Hematopoietic multipotent progenitor cell treated with erythropoietin and hydrocortisone succinate and interleukin-3 and kit ligand, for 17 days (in vitro differentiated cells): Measurements from ENCODE around the gene ASCL5.

Experiments
- DNase-seq: peaks from one replicate; pipeline ENCODE4 v3.0.0-alpha.2; 2015; ENCODE audit warnings: low spot score

The ASCL5 gene

DNA sequence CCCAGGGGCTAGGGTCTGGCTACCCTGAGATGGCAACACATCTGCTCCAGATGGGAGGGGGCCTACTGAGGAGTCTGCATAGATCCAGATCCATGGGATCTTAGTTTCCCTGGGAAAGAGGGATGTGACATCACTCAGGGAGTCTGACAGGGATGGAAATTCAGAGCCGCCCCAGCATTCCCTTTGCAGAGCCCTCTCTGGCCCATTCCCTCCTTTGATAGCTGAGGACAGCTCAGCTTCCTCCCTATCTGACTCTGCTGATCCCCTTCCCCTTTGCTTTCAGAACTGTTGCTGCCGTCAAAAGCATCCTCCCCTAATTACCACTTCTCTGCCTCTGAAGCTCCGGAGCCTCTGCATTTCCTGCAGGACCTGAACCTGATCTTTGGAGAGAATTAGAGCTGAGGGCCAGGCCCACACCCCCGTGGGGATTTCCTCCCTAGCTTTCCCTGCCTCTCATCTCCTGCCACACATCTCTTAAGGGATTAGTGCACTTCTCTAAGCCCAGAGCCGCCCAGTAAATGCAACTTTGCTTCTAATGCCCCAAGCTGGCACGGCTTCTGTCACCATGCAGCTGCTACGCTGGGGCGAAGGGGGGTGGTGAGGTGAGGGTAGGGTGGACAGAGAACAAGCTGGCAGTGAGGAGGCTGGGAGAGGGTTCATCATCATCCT, 9.5 kb upstream of the ASCL5 start:
- no peak for DNase-seq

DNA sequence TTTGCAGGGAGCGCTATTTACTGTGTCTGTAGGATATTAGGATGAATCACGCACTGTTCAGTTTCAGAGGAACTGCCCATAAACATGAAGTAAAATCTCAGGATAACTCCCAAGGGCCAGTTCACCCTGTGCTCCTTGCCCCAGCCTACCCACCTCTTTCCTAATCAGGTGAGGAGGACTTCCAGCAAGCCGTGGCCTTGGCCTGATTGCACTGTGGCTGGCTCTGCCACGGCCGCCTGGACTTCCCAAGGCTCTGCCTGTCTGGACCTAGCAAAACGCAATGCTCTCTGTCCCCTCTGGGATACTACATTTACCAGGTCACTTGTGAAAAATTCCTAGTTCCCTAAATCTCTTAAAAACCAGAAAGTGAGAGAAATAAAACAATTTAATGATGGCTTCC, 7.4 kb upstream of the ASCL5 start:
- DNase-seq = no peak

DNA sequence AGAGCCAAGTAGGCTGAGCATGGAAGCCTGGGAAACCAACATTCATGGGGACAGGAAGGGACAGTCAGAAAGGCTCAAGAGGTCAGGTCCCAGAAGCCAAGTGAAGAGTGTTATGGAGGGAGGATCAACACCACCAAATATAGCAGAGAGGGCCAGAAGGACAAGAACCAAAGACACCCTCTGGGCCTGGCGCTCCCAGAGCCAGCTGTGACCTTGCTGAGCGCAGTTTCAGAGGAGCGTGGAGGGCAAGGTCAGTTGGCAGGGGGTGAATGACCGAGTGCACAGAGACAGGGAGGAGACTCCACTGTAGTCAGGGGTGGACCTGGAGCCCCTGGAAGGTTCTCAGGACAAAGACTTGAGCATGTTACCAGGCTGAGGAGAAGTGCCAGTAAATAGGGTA, 4.4 kb upstream of the ASCL5 start:
- no peak for DNase-seq

DNA sequence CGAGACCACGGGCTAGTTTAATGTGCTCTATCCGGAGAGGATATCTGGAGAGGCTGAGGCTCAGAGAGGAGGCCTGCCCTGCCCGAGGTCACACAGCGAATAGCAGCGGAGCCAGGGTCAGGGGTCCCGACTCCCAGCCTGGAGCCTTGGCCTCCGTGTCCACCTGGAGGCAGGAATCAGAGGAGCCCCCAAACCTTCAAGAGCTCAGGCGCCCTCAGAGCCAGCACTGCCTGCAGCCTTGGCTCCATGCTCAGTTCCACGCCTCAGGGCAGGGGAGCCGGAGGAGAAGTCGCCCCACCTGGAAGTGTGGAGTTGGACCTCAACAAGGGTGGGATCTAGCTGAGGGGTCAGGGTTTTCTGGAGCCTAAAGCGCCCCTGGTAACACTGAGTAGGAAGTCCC, 2.0 kb upstream of the ASCL5 start:
- DNase-seq = no peak

DNA sequence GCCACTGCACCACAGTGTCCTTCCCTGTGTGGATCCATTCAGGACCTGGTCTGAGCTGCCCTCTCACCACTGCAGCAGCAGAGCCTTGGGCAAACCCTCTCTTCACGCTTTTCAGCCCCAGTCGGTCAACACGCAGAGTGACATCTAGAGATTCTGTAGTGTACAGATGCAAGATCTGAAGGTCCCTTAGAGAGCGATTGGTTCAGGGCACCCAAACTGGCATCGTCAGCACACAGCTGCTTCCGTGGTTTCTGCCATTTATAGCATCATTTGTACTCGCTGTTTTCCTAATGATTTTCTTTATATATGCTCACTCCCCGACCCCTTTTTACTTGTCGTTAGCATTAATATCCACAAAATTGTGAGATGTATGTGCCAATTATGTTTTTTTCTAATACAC, 1.5 kb upstream of the ASCL5 start:
- no peak for DNase-seq

DNA sequence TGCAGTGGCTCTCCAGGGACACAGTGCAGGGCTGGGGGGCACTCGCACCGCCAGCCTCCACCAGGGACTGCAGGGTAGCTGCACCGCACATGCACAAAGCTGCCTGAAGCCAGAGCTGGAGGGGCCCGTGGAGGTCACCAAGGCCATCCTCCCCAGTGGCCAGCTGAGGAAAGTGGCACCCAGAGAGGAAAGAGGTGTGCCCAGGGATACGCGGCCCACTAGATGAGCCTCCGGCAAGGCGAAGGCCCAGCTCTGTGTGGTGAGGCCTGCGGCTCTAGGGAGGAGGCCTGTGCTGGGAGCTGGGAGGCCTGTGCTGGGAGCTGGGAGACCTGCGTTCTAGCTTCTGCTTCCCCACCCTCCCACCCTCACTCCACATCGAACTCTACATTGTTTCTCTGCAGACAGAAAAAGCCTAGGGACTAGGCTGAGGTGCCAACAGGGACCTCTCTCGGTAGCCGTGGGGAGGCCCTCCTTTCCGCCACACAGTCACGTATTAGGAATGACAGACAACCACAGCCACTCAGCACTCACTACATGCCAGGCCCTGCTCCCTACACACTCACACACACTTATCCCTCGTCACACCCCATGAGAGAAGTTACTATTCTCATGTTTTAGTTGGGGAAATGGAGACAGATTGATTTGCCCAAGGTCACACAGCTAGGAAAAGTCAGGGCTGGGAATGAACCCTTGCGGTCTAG, 921 bp upstream of the ASCL5 start:
- no peak for DNase-seq

DNA sequence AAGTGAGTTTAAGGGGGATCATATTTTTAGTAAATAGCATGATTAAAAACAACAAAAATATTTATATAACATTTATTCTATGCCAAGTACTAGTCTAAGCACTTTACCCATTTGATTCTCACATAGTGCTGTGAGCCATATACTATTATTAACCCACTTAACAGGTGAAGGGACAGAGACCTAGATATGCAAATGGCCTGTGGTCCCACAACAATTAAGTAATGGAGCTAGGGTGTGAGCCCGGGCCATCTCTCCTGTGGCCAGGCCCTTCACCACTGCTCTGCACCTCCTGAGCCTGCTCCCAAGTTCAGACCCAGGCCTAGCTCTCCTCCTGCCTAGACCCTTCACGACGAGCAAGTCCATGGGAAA, 537 bp downstream of the ASCL5 start:
- DNase-seq = no peak

DNA sequence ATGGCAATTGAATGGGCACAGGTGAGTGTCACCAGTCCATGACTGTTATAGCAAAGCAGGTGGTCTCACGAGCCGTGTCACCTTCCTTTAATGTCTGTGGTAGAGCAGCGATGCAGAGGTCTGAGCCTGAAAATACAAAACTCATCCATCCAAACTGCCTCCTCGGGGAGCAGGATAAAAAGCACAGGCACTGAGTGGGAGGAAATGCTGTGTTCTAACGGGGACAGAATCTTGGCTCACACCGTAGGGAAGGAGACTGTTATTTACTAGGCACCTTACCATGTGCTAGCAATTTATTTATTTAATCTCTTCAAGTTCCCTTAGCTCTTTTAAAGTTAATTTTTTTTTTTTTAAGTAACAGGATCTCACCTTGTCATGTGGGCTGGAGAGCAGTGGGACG, 1.2 kb downstream of the ASCL5 start:
- DNase-seq = no peak

DNA sequence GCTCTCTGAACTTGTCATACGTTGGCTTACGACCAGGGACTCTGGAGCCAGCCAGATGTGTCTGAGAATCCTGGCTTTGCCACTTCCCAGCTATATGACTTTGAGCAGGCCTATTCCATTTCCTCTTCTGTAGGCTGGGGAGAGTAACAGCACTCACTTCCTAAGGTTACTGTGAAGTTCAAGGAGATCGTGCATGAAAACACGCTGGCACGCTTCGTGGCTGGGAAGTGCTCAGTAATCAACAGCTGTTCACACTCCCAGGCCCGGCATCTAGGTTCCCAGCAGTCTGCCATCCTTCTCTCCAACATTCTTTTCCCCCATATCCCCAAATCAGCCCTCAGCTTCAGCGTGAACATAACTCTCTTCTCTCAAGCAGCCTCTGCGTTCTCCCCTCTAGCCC, 2.0 kb downstream of the ASCL5 start:
- DNase-seq = no peak

DNA sequence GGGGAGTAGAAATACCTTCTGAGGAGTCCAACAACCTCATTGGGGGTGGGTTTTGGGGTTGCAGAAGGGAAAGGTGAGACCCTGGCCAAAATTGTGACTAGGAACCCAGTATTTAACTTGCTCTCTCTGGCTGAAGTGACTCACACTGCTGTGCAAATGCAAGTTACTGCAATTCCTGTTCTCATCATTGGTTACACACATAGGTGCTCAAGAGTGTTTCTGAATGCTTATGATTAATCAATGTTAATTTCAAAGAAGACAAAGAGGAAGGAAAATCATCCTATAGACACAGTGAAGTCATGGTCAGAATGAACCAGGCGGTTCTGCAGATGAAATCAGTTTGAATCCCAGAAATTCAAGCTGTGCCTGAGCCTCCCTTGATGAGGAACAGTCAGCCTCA, 3.1 kb downstream of the ASCL5 start:
- no peak for DNase-seq

DNA sequence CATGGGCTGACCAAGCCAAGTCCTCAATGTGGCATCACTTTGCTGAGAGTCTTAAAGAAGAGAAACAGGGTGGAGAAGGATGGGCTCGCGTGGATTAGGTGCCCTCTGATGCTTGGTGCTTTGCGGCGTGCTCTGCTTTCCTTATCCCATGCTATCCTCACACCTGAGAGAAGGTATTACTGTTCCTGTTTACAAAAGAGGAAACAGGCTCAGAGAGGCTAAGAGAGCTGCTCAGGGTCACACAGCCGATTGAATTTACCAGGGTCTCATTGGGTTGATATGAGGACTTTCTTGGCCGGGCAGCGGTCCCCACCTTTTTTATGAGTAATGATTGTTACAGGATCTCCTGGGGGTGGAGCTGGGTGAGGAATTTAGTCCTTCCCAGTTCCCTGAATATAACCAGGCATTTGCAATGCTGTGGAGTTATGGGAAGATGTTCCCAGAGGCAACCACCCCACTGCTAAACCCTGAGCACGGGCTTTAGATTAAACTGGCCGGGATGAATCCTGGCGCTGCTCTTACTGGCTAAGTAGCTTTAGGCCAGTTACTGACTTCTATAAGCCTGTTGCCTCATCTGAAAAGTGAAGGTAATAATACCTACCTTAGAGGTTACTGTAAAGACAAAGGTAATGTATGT, 4.5 kb downstream of the ASCL5 start:
- no peak for DNase-seq

DNA sequence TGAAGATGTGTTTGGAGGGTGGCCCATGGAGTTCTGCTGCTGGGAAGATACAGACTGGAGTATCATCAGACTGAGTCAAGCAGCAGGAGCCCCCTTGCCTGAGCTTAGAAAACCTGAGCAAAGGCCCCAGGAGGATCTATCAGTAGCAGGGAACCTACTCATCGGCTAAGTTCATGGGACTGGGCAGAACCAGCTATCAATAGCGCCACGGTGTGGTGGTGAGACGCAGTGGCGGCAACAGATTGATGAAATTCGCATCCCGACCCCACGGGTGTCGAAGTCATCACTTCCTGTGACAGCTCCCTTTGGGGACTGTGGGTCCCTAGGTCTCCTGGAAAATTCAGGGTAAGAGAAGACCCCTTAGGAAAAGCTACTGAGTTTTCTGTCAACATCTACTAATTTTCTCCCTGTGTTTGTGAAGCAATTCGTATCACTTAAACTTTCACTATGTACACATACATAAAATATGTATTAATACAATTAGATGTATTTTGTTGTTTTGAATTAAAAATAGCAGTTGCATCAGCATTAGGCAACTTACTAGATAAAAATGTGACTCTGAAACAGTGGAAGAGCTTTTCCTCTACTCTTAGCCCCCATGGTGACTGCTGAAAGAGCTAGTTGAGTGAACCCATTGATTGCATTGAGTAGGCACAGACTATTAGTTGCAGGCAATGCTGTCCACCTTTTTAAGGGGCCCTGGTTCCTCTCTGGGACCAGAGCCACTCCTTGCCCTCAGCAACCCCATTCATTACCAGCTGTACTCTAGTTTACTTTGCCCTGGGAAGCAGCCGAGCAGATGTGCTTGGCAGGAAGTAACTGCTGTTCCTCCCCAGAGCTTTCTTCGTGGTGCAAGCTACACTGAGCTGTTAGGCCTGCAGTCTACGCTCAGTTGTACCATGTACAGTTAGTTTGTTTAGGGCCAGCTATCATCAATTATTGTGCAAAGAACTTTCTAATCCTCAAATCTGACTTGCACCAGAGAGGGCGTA, 7.5 kb downstream of the ASCL5 start:
- peak; percentile 8 for DNase-seq

DNA sequence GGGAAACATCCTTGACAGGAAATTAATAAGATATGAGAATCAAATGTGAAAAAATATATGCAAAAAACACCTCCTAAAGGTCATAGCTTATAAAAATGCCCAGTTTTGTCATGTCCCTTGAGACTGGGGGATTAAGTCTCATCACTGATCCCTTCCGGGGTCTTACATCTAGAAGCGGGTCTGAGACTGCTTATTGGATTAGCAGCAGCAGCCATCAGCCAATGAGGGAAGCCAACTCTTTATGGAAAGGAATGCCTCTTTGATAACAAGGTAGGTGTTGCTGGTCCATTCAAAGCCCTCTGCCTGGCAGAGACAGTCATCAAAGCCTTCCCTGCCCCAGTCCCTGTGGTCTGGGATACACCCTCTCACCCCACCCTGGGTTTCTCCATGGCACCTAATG, 10.9 kb downstream of the ASCL5 start:
- DNase-seq = no peak

DNA sequence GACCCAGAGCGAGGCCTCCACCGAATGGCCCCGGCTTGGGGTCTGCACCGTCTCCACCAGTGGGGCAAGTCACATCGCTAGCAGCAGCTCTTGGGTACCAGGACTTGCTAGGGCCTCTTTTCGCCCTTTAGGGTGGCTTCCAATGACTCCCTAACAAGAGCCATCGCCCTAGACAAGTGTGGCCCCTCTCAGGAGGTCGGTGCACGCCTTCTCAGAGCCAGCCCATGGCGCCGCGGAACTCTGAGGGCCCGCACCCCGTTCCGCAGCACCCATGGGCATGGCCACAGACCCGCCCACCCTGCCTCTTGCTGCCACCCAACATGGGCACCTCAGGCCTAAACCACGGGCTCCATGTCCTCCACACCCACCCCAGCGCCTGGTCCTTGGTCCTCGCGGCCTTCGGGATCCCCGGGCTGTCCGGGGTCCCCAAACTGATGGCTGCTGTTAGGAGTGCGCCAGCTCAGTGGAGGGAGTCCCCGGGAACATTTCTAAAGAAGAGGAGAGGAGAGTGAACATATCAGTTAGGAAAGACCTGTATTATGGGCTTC, 11.5 kb downstream of the ASCL5 start:
- DNase-seq = no peak

DNA sequence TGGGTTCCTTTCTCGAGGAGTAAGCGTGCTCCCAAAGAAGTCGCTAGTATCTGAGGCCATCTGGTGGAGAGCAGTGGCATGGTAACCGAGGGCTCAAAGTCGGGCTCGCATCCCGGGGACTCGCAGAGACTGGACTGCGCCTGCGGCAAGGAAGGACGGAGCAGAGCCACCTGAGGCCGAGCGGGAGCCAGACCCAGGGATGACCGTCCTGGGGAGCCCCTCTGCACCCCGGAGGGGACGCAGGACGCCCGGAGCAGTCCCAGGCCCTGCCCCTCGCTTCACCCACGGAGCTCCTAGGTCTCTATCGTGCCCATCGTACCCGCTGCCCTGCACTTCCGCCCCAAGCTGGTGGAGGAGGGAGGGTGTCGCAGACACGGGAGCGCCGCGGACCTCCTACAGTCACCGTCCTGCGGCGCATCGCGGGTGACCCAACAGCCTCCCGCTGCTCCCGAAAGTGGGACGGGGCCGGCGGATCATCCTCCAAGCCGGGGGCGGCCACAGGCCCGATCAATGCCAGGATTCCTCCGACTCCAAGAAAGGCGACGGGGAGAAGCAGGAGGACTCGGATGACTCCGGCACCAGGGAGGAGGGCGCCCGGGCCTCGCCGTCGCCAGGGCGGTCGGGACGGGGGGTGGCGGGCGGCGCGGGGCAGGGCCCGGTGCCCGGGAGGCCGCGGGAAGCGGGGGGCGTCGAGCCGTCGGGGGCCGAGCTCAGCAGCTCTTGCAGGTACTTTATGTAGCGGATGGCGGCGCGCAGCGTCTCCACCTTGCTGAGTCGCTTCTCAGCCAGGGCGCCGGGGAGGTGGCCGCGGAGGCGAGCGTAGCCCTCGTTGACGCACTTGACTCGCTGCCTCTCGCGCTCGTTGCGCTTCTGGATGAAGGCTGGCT, 12.5 kb downstream of the ASCL5 start:
- DNase-seq = no peak

DNA sequence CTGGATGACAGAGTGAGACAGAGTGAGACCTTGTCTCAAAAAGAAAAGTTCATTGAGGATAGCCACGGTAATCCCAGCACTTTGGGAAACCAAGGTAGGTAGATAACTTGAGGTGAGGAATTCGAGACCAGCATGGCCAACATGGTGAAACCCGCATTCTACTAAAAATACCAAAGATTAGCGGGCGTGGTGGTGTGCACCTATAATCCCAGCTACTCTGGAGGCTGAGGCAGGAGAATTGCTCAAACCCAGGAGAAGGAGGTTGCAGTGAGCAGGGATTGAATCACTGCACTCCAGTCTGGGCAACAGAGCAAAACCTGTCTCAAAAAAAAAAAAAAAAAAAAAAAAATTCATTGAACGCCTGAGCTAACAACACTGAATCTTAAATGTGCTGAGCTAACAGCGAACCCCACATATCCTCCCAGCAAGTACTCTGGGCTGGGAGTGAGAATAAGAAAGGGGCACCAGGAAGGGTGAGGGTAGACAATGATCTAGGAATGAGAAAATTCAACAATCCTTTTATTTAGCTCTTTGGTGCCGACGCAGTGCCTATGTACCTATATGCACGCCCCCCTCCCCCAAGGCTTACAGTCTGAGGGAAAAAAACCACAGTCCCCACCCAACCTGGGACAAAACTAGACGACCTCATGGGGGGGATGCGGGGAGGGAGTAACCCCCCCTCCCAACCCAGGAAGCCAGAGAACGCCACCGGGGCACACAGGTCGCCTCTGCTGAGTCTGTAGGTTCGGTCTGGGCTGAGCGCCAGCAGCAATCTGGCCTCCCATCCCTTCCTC, 13.3 kb downstream of the ASCL5 start:
- no peak for DNase-seq

DNA sequence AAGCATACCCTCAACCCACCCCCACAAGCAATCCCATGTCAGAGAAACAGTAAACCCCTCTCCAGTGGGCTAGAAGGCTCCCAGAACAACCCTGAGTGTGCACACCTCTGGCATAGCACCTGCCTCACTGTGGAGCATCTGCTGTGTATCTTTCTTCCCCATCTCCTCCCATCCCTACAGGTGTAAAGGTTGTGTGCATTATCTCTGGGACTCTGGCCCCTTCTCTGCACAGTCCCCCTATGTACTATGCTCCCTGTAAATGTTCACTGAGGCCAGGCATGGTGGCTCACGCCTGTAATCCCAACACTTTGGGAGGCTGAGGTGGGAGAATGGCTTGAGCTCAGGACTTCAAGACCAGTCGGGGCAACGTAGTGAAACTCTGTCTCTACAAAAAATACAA, 14.1 kb downstream of the ASCL5 start:
- DNase-seq = no peak

DNA sequence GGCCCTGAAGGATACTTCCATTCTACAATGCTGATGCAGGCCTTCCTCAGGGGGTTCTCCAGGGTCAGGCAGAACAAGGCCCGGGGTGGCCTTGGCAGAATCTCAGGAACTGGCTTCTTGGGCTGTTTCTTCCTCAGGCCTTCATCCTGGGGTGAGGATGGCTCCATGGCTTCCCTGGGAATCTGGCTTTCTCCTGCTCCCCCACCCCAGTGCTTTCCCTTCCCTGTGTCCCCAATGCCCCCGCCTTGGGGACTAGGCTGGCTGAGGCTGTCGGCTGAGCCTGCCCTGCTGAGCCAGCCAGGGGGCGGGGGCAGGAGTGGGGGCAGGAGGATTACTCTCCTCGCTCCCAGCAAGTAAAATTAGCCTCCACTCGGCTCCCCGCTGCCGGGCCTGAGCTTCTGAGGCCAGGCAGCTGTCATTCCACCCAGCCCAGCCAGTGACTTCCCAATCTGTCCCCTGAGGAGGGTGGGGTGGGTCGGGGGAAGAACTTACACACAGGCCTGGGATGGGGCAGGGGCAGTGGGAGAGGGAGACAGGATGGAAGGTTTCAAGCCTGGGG, 14.7 kb downstream of the ASCL5 start, which contains the start of gene CACNA1S:
Gene CACNA1S, minus strand, starts transcription at position 254 of the 559 bp plus-strand sequence. Its CDS starts 87 bp downstream, at position 167.
- no peak for DNase-seq

DNA sequence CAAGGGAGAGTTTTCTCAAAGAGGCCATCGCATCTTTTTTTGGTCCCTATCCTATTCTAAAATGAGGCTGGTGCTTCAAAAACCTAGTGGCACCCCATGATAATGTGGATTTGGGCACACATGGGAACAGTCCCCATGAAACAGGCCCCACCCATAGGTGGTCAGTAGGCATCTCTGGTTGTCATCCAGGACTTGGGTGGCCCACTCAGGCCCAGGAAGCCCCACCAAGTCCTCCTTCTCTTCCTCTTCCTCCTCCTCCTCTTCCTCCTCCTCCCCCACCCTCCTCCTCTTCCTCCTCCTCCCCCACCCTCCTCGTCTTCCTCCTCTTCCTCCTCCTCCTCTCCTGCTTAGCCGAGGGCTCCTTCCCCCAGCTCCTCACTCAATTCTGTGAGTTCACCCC, 15.3 kb downstream of the ASCL5 start:
- DNase-seq = no peak

DNA sequence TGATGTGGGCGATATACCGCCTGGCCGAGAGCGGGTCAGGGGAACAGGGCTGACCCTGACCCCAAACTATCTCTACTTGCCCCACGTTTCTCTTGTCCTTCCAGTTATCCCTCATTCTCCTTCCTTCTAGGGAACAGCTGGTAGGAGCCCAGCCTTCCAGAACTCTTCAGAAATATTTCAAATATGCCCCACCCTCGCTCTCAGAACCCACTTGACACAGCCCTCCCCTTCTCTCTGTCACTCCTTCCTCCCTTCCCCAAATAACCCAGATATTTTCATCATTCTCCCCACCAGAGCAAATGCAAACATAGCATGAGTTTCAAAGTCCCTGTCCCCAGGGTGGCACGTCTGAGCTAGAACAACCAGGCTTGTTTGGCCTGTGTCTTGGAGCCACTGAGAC, 15.8 kb downstream of the ASCL5 start:
- DNase-seq = no peak
